DOHH2 (cell line): ENCODE results near the gene CNOT3.

Experiments
- CTCF ChIP-seq: fragments of 200-600 bp; sonication (generic); IDR thresholded peaks from one replicate; pipeline ENCODE4 v1.5.1; 2014; ENCODE audit warnings: antibody characterized with exemption, mild to moderate bottlenecking, low read depth, low read length; ENCODE audit not compliant: poor library complexity, severe bottlenecking
- EZH2phosphoT487 ChIP-seq: fragments of 200-600 bp; sonication (generic); IDR thresholded peaks from 2 replicates; pipeline ENCODE4 v1.6.1; 2017; ENCODE audit warnings: borderline replicate concordance, mild to moderate bottlenecking, antibody characterized with exemption, low read length, moderate library complexity, mixed read lengths

DNA sequence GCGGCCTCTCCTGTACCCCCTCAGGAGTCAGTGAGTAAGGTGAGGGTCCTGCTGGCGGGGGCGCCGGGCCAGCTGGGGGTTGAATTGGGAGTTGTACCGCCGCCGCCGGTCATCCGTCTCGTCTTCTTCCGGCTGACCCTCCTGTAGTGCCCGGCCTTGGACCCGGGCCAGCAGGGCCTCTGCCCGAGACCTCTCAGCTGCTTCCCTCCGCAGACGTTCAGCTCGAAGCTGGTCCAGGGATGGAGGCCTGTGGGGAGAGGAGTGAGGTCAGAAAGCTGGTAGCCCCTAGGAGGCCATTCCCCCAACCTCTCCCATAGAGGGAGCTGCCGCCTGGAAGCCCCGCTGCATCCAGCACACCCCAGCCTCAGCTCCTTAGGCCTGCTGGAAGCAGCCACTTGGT is 18.1 kb downstream of the CNOT3 start:
- TF ChIP-seq CTCF (no peak), EZH2phosphoT487 (no peak)
